ENCODE measurements around the gene KY.
A peak's percentile ranks its signal among the peaks of the same experiment; 100 is the strongest.

The KY gene

GRCh38 chr3:134606033-134607025, 44.5 kb downstream of the KY start:
- Histone ChIP-seq H3K36me3 (no peaks in the 10 kb centered on the region), H3K9ac (no peak overlapping the region), H3K27me3 (no peaks in the 10 kb centered on the region), H3K4me3 (no peak overlapping the region), H3K27ac (peak overlapping the region; percentile 32; the same call in 1 of the 2 replicates), H3K4me2 (peak overlapping the region; percentile 62), H3K4me1 (peaks cover 56% of the 10 kb centered on the region), H3K9me3 (no peaks in the 10 kb centered on the region), H4K20me1 (peaks cover 6% of the 10 kb centered on the region; the same call in 1 of the 2 replicates)
- TF ChIP-seq Cebpa-rat (IDR thresholded peaks at IDR 0.05) = no peak

- H3K36me3 ChIP-seq = no peaks in the 10 kb centered on the region
- no peaks in the 10 kb centered on the region for H3K27me3 ChIP-seq
- no peak for TF ChIP-seq Cebpa-rat (IDR thresholded peaks at IDR 0.05)
- peaks cover 54% of the 10 kb centered on the region for H3K4me1 ChIP-seq
- no peak overlapping the region for H3K4me3 ChIP-seq
- H3K9ac ChIP-seq = no peak overlapping the region
- H3K27ac ChIP-seq = no peak overlapping the region
- peaks cover 6% of the 10 kb centered on the region; the same call in 1 of the 2 replicates for H4K20me1 ChIP-seq
- H3K4me2 ChIP-seq = peak overlapping the region; percentile 62; the same call in 1 of the 2 replicates
- H3K9me3 ChIP-seq = no peaks in the 10 kb centered on the region
These were observed 45.3 kb downstream of the KY start for GRCh38 chr3:134605556-134605955.

DNA sequence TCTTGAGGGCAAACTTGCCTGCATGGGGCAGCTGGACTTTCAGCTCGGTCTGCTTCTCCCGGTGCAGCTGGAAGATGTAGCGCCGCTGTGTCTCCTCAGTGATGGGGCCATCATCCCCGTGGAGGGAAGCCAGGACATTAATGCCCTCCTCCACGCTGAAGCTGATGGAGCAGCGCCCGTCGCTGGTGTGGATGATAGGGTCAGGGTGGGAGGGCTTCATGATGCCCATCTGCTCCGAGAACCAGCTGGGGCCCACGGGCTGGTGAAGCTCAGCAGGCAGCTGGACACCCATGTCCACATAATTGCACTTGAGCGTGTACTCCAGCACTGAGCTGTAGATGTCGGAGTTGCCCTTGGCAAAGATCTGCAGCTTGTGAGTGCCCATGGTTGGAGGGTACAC, 46.9 kb downstream of the KY start:
- TF ChIP-seq Cebpa-rat (IDR thresholded peaks at IDR 0.05) = no peak
- Histone ChIP-seq H3K36me3 (no peaks in the 10 kb centered on the region), H3K9me3 (no peaks in the 10 kb centered on the region), H3K27ac (no peak overlapping the region), H3K9ac (no peak overlapping the region), H3K4me3 (no peak overlapping the region), H3K4me2 (peak overlapping the region; percentile 47; the same call in 1 of the 2 replicates), H4K20me1 (peaks cover 6% of the 10 kb centered on the region; the same call in 1 of the 2 replicates), H3K4me1 (peaks cover 58% of the 10 kb centered on the region), H3K27me3 (no peaks in the 10 kb centered on the region)

- Histone ChIP-seq H3K9ac (no peak overlapping the region), H3K27me3 (no peaks in the 10 kb centered on the region), H3K4me3 (no peak overlapping the region), H4K20me1 (peaks cover 6% of the 10 kb centered on the region; the same call in 1 of the 2 replicates), H3K27ac (no peak overlapping the region), H3K4me1 (peaks cover 58% of the 10 kb centered on the region), H3K9me3 (no peaks in the 10 kb centered on the region), H3K4me2 (peak overlapping the region; percentile 47), H3K36me3 (no peaks in the 10 kb centered on the region)
- no peak for TF ChIP-seq Cebpa-rat (IDR thresholded peaks at IDR 0.05)
These were observed 47.3 kb downstream of the KY start for GRCh38 chr3:134603480-134603879.

DNA sequence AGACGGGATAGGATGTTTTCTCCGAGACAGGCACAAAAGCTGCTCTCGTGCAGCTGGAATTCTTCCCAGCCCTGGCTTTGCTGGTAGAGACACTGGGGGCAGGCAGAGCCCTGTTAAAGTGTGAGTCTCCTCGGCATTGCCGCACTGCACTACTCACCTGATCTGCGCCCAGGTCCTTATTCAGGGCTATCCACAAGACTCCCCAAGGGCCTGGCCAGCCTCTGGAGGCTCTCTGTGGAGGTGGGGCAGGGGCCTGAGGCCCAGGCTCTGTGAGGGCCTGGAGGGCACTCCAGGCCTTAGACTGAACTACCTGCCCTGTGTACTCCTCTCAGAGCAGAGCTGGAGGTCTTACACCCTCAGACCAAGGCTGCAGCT, 48.4 kb downstream of the KY start:
- H3K9ac ChIP-seq = no peak overlapping the region
- no peak overlapping the region for H3K27ac ChIP-seq
- H4K20me1 ChIP-seq = peaks cover 6% of the 10 kb centered on the region; the same call in 1 of the 2 replicates
- no peaks in the 10 kb centered on the region for H3K36me3 ChIP-seq
- no peak for TF ChIP-seq Cebpa-rat (IDR thresholded peaks at IDR 0.05)
- H3K27me3 ChIP-seq = no peaks in the 10 kb centered on the region
- H3K4me2 ChIP-seq = 0 out of 2 replicates have a peak overlapping the region, but pooled peaks have one; percentile 47
- no peak overlapping the region for H3K4me3 ChIP-seq
- no peaks in the 10 kb centered on the region for H3K9me3 ChIP-seq
- peaks cover 52% of the 10 kb centered on the region for H3K4me1 ChIP-seq

DNA sequence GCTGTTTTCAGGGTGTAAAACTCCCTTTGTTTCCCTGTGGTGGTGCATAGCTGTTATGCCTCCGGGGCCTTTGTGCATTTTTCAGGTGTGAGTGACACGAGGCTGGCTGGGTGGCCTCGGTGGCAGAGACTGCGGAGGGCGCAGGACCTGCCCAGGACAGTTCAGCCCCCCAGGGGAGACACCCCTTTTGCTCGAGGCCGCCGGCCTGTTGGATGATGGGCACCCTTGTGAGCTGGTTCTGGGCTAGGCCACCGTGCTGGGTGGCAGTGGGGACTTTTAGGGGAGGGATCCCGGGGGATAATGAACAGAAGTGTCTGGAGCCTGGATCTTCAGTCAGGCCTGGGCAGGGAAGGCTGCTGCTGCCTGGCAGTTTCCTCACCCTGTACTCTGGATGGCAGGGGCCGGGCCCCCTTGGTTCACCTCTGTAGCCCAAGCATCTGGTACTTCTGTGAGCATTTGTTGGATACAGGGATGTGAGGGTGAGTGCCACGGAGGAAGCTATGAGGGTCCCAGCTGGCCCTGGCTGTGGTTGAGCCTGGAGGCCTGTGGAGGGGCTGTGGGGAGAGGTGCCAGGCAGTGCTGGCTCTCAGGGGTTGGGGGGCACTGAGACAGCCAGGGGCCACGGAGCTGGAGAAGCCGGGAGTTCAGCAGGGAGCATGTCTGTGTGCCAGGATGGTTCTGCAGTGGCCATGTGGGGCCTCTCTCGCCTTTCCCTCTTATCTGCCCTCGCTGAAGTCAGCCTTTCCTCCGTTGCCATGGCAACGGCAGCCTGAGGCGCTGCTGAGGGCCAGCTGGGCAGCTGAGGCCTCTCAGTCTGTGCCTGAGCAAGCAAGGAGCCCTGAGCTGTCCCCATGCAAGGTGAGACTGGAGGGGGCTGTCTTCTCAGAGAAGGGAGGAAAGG, 49.0 kb downstream of the KY start:
- H3K4me3 ChIP-seq = no peak overlapping the region
- no peaks in the 10 kb centered on the region for H3K27me3 ChIP-seq
- no peak overlapping the region for H3K4me2 ChIP-seq
- H3K36me3 ChIP-seq = no peaks in the 10 kb centered on the region
- H3K9me3 ChIP-seq = no peaks in the 10 kb centered on the region
- H3K4me1 ChIP-seq = peaks cover 46% of the 10 kb centered on the region
- peaks cover 6% of the 10 kb centered on the region; the same call in 1 of the 2 replicates for H4K20me1 ChIP-seq
- no peak overlapping the region for H3K27ac ChIP-seq
- no peak for TF ChIP-seq Cebpa-rat (IDR thresholded peaks at IDR 0.05)
- no peak overlapping the region for H3K9ac ChIP-seq

DNA sequence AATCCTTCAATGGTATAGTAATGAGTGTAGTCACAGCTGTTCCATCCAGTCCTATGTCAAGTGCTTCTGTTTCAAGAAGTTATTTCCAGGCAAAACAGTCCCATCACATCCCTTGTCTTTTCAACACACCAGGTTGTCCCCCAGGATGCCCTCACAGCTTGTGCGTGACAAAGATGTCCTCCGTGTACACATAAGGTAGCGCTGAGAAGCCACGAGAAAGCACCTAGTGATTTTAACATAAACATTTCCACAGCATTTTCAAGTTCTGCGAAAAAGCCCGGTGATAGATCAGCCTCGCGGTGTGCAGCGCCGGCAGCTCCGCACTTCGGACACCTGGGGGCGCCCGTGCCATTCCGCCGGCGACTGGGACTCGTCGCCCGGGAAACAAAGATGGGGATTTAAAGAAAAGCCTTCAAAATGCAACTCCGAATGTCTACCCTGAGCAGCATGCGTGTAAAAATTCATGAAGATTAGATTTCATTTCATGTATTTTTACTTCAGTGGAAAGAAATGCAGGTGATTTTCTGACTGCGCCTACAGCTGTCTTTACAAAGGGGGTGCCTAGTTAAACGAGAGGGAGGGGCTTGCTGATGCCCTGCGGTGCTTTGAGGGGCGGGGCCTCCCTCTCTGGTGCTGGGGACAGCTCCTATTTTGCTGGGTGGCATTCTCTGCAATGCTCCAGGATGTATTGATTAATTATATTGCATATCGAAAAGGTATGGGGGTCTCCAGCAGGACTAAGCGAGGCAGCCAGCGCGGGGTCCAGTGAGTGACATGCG, 49.9 kb downstream of the KY start:
- Histone ChIP-seq H3K9me3 (no peaks in the 10 kb centered on the region), H3K4me3 (peak overlapping the region; percentile 35; the same call in 1 of the 2 replicates), H3K27me3 (no peaks in the 10 kb centered on the region), H3K4me2 (peak overlapping the region; percentile 46), H3K36me3 (no peaks in the 10 kb centered on the region), H3K9ac (no peak overlapping the region), H3K4me1 (peaks cover 36% of the 10 kb centered on the region), H4K20me1 (peaks cover 6% of the 10 kb centered on the region; the same call in 1 of the 2 replicates), H3K27ac (no peak overlapping the region)
- no peak for TF ChIP-seq Cebpa-rat (IDR thresholded peaks at IDR 0.05)

GRCh38 chr3:134600206-134600605, 50.6 kb downstream of the KY start:
- Histone ChIP-seq H3K9ac (no peak overlapping the region), H3K27me3 (0 out of 2 replicates have a peak, but pooled peaks cover 2% of the 10 kb centered on the region), H3K4me2 (peak overlapping the region; percentile 46), H3K4me1 (peaks cover 30% of the 10 kb centered on the region), H3K36me3 (no peaks in the 10 kb centered on the region), H3K27ac (no peak overlapping the region), H3K4me3 (no peak overlapping the region), H4K20me1 (peaks cover 6% of the 10 kb centered on the region; the same call in 1 of the 2 replicates), H3K9me3 (no peaks in the 10 kb centered on the region)
- no peak for TF ChIP-seq Cebpa-rat (IDR thresholded peaks at IDR 0.05)

Data from BLaER1 (cell line).